ENCODE measurements around the gene PLXNA4. TPM values are rescaled to one million over a fixed set of nuclear protein-coding genes. Genes with fewer than 3 reads are reported as not detected.

PLXNA4 gene
- total RNA-seq, 4 donors from 2014 or later: 5.1 to 7.0 (median 5.3) TPM

GRCh38 chr7:132609222-132609621, 33.0 kb upstream of the PLXNA4 start:
- no peak overlapping the region for H3K4me3 ChIP-seq (ENCODE audit: low read depth, poor library complexity, severe bottlenecking)
- DNase-seq (ENCODE audit: low spot score in 2 of 2): no peak
- WGBS, 2 donors: 91 to 98% methylated on average over 2 of the region's 2 CpGs
- intact Hi-C loops (cut with DNase I; ENCODE audit: low total_unique reads): no loop called here
- TF ChIP-seq CTCF (IDR thresholded peaks at IDR 0.05) (no peak), POLR2A (IDR thresholded peaks at IDR 0.05) (no peak)

- TF ChIP-seq POLR2A (IDR thresholded peaks at IDR 0.05) (no peak), CTCF (IDR thresholded peaks at IDR 0.05) (no peak)
- no peak for DNase-seq (ENCODE audit: low spot score in 2 of 2)
- WGBS, 2 donors: 85 to 91% methylated on average over 5 of the region's 5 CpGs
- H3K4me3 ChIP-seq (ENCODE audit: low read depth, poor library complexity, severe bottlenecking): no peak overlapping the region
- intact Hi-C loops (cut with DNase I; ENCODE audit: low total_unique reads): no loop called here
These were observed 32.3 kb upstream of the PLXNA4 start for GRCh38 chr7:132608523-132608922.

GRCh38 chr7:132607656-132608055, 31.4 kb upstream of the PLXNA4 start:
- H3K4me3 ChIP-seq (ENCODE audit: low read depth, poor library complexity, severe bottlenecking): no peak overlapping the region
- TF ChIP-seq CTCF (IDR thresholded peaks at IDR 0.05): no peak
- no peak for TF ChIP-seq POLR2A (IDR thresholded peaks at IDR 0.05)
- DNase-seq (ENCODE audit: low spot score in 2 of 2): no peak
- 71 to 75% methylated on average over 2 of the region's 2 CpGs for WGBS, 2 donors
- intact Hi-C loops (cut with DNase I; ENCODE audit: low total_unique reads): no loop called here

GRCh38 chr7:132604121-132604520, 27.9 kb upstream of the PLXNA4 start:
- DNase-seq (ENCODE audit: low spot score in 2 of 2): no peak
- 76 to 81% methylated on average over 4 of the region's 4 CpGs for WGBS, 2 donors
- intact Hi-C loops (cut with DNase I; ENCODE audit: low total_unique reads): no loop called here
- TF ChIP-seq POLR2A (IDR thresholded peaks at IDR 0.05) (no peak), CTCF (IDR thresholded peaks at IDR 0.05) (no peak)
- H3K4me3 ChIP-seq (ENCODE audit: low read depth, poor library complexity, severe bottlenecking): no peak overlapping the region

GRCh38 chr7:132603220-132603833, 27.1 kb upstream of the PLXNA4 start:
- intact Hi-C loops (cut with DNase I; ENCODE audit: low total_unique reads): no loop called here
- DNase-seq (ENCODE audit: low spot score in 2 of 2): no peak
- WGBS, 2 donors: 60 to 63% methylated on average over 6 of the region's 6 CpGs
- no peak overlapping the region for H3K4me3 ChIP-seq (ENCODE audit: low read depth, poor library complexity, severe bottlenecking)
- no peak for TF ChIP-seq POLR2A (IDR thresholded peaks at IDR 0.05)
- TF ChIP-seq CTCF (IDR thresholded peaks at IDR 0.05): no peak

- DNase-seq (ENCODE audit: low spot score in 2 of 2): no peak
- no peak for TF ChIP-seq CTCF (IDR thresholded peaks at IDR 0.05)
- TF ChIP-seq POLR2A (IDR thresholded peaks at IDR 0.05): no peak
- intact Hi-C loops (cut with DNase I; ENCODE audit: low total_unique reads): no loop called here
- H3K4me3 ChIP-seq (ENCODE audit: low read depth, poor library complexity, severe bottlenecking): no peak overlapping the region
- WGBS, 2 donors: 70 to 79% methylated on average over 1 of the region's 1 CpG
These were observed 25.5 kb upstream of the PLXNA4 start for GRCh38 chr7:132601783-132602182.

All from lower leg skin (tissue), 4 donors.